ENCODE data around the gene RRBP1.

DNA sequence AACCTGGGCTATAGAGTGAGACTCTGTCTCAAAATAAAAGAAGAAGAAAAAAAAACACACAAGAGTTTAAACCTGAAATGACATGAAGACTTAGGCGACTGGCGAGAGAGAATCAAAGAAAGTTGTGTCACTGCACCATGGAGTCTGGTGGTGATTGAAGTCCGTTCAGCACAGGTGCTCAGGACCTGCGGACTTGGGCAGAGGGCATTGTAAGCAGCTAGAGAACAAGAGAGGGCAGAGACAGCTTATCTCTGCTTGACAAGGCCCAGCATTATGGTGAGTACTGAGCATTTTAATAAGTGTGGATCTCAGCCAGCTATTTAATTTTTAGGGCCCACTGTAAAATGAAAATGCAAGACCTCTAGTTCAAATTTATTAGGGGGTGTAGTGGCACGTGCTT is 49.2 kb upstream of the RRBP1 start:
- TF ChIP-seq EP300 (IDR thresholded peaks at IDR 0.05) (no peak), POLR2AphosphoS5 (IDR thresholded peaks at IDR 0.05) (no peak)
